Heart left ventricle (tissue), 13 donors: ENCODE results near the gene TMEM213.

Experiments used
- POLR2A ChIP-seq, 2 donors: fragments of 450-650 bp; IDR thresholded peaks; one replicate each; pipeline ENCODE4 v1.6.1; 2017; ENCODE audit warnings: antibody characterized with exemption in 2 of 2, mild to moderate bottlenecking in 2 of 2, moderate library complexity in 2 of 2
- TF ChIP-seq, protein P1 (sequence below), 12 donors: fragments of 200-600 bp; sonication (generic) in 4 of 12; IDR thresholded peaks; one replicate each; pipeline versions ENCODE4 v1.5.0 to v1.8.0; 2018 to 2022; ENCODE audit warnings: antibody characterized with exemption in 12 of 12, mild to moderate bottlenecking in 5 of 12
- donor health status: ischemic (EF 13 %, LVEDD 7.1; RV severe dilation, severe dysfunction).
- donor health status: DM: no; HTN: yes; CAD: no.
- donor health status: DM: no; HTN: no; CAD: no.
- donor health status: ischemic (EF 25% LVEDD 6.9; RV normal size, moderate dysfunction).
- donor health status: ischemic (EF 25% LVEDD 5.7; RV mildly dilated, moderate dysfunction).
- donor health status: ischemic (EF 35%, LVEDD 5.7; RV mildly dilated, moderate dysfunction).
- donor health status: nonischemic (EF 11% LVEDD 7.7; RV severe dilation, severe dysfunction).
- donor health status: DM: yes; HTN: yes; CAD: no.
- donor health status: PGD.
- donor health status: ischemic (EF 29% LVEDD 5.4; RV normal size, mild dysfunction).
- donor health status: nonischemic (EF 23%, LVEDD 6.1; RV moderate dilation, normal function).

DNA sequence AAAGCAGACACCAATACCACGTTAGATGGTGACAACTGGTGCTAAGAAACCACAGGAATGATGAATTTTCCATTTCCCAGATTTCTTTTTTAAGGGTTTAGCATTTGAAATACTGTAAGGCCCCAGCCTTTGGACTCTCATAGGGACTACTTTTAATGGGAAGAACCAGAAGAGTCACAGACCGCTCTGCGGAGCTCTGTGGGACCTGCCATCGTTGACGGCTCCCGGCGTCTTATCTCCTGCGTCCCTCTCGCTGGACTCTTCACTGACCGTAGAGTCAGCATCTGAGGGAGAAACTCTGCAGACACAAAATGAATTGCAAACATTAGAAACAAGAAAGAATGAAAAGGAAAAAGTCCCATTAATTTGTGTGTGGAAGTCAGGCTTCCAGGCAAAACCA is 81.6 kb downstream of the TMEM213 start:
- TF ChIP-seq, protein P1, sequence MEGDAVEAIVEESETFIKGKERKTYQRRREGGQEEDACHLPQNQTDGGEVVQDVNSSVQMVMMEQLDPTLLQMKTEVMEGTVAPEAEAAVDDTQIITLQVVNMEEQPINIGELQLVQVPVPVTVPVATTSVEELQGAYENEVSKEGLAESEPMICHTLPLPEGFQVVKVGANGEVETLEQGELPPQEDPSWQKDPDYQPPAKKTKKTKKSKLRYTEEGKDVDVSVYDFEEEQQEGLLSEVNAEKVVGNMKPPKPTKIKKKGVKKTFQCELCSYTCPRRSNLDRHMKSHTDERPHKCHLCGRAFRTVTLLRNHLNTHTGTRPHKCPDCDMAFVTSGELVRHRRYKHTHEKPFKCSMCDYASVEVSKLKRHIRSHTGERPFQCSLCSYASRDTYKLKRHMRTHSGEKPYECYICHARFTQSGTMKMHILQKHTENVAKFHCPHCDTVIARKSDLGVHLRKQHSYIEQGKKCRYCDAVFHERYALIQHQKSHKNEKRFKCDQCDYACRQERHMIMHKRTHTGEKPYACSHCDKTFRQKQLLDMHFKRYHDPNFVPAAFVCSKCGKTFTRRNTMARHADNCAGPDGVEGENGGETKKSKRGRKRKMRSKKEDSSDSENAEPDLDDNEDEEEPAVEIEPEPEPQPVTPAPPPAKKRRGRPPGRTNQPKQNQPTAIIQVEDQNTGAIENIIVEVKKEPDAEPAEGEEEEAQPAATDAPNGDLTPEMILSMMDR (IDR thresholded peaks at IDR 0.05), result no peak
- TF ChIP-seq POLR2A (IDR thresholded peaks at IDR 0.05), result no peak
